ENCODE measurements around the gene CACNB1.

GRCh38 chr17:39209317-39210092 lies 12.0 kb upstream of the CACNB1 start:
- TF ChIP-seq POLR2A (IDR thresholded peaks at IDR 0.05) (peak; percentile 67), CTCF (IDR thresholded peaks at IDR 0.05) (peak in 1 of 4 experiments; percentile 5)
